T-helper 22 cell (primary cell): ENCODE results near the gene SNIP1.
A peak's percentile ranks its signal among the peaks of the same experiment; 100 is the strongest.
"Not testable (repeated sequence)": the region's sequence is repeated elsewhere in the genome, so short reads cannot be mapped to it uniquely, and the experiment has no call there.

Source experiments
- DNase-seq: peaks from one replicate; pipeline ENCODE4 v3.0.0-alpha.2; 2020; ENCODE audit warnings: low read depth

The SNIP1 gene

GRCh38 chr1:37559957-37560379 is 5.9 kb upstream of the SNIP1 start:
- not testable (repeated sequence) for DNase-seq

DNA sequence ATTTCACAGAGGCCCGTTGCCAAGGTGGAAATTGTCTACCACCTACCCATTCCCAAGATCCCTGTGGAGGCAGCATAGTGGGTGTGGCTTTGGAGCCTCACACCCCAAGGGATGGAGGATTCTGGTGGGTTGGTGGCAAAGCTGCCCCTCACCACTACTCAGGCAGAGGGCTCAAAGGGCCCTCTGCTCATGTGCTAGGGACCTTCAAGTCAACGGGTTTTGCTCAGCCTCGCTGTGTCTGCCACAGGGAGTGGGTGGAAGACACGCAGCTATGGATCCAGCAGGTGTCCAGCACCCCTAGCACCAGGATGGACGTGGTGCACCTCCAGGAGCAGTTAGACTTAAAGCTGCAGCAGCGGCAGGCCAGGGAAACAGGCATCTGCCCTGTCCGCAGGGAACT is 5.0 kb upstream of the SNIP1 start:
- DNase-seq, result no peak

DNA sequence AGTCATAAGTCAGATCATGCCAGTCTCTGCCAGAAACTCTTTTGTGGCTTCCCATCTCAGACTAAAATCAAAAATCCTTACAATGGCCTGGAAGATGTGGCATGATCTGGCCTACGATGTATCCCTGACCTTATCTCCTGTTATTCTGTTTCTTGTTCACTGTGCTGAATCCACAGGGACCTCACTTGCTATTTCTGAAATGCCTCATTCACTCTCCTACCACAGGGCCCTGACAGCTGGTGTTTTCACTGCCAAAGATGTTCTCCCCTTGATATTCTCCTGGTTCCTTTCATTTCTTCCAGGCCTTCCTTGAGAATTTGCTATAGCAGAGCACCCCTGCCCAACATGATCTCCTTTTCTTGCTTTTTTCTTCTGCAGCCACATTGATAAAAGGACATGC is 4.3 kb upstream of the SNIP1 start:
- DNase-seq, result no peak

- no peak for DNase-seq
These were observed 3.3 kb upstream of the SNIP1 start for GRCh38 chr1:37557402-37557801.

DNA sequence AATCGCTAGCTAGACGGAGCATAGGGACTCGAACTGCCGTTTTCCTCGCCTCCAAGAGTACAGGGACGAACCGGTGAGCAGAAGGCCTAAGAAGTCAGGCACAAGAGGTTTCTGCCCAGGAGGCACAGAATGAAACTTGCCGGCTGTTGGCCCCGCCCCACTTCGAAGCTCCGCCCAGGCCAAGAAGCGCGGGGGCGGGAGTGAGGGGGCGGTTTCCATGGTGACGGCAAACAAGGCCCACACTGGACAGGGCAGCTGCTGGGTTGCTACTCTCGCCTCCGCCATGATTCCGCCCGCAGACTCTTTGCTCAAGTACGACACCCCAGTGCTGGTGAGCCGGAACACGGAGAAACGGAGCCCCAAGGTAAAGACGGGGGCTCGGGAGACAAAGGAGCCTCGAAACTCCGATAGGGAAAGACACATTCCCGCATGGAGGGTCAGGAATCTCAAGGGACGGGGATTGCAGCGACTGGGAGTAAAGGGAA is 2.7 kb upstream of the SNIP1 start, which contains the start of gene DNALI1:
Gene DNALI1 (plus strand): TSS at position 229 of the 485 bp plus-strand sequence. CDS start 55 bp downstream, at position 284.
- DNase-seq, result no peak

GRCh38 chr1:37553598-37553926 is 531 bp downstream of the SNIP1 start:
- DNase-seq, result no peak

GRCh38 chr1:37549341-37549740 is 4.8 kb downstream of the SNIP1 start:
- DNase-seq, result no peak

DNA sequence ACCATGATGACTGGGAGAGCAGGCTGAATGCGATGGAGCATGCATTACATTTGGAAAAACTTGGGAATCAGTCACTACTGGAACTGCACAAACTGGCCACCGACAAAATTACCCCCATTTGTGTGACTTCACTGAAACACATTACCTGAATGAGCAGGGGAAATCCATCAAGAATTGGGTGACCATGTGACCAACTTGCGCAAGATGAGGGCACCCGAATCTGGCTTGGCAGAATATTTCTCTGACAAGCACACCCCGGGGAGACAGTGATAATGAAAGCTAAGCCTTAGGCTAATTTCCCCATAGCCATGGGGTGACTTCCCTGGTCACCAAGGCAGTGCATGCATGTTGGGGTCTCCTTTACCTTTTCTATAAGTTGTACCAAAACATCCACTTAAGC is 9.1 kb downstream of the SNIP1 start:
- DNase-seq, result no peak

GRCh38 chr1:37544530-37544929 is 9.6 kb downstream of the SNIP1 start:
- DNase-seq, result no peak

DNA sequence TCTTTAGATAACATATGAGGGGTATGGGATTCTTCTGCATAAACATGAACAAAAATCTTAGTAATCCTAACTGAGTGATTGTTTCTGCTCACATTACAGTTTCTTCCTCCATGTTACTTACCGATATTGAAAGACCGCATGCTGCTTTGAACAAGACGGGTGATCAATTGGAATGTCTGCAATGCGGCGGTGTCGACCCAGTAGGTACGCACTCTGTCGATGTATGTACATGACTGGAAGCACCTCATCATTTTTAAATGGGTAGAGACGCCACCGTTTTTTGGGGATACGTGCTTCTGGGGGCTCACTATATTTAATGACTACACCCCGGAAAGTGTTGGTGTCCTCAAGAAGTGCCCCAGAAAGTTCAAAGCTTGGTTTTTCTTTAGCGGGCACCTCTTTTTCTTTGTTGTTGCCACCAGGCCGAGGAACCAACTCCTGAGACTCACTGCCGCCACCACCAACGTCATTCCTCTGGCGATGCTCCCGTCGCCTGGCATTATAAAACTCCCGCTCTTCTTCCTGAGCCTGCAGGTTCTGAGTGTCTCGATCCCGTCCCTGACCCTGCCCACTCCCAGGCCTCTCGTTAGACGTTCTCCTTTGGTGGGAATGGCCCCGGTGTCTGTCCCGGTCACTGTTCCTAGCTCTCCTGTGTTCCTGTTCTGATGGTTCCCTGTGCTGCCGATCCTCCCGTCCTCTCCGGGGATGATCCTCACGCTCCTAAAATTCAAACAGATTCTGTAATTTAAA is 13.9 kb downstream of the SNIP1 start:
- DNase-seq, result no peak

DNA sequence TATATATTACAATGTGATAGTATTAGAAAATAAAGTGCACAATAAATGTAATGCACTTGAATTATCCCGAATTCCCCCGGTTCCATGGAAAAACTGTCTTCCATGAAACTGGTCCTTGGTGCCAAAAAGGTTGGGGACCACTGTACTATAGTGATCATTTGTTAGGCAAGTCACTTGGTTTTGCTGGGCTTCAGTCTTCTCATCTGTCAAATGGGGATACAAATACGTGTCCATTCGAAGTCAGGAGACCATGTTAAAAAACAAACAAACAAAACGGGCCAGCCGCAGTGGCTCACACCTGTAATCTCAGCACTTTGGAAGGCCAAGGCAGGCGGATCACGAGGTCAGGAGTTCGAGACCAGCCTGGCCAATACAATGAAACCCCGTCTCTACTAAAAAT is 14.9 kb downstream of the SNIP1 start:
- DNase-seq, result not testable (repeated sequence)

- no peak for DNase-seq
These were observed 16.7 kb downstream of the SNIP1 start for GRCh38 chr1:37537378-37537777.

DNA sequence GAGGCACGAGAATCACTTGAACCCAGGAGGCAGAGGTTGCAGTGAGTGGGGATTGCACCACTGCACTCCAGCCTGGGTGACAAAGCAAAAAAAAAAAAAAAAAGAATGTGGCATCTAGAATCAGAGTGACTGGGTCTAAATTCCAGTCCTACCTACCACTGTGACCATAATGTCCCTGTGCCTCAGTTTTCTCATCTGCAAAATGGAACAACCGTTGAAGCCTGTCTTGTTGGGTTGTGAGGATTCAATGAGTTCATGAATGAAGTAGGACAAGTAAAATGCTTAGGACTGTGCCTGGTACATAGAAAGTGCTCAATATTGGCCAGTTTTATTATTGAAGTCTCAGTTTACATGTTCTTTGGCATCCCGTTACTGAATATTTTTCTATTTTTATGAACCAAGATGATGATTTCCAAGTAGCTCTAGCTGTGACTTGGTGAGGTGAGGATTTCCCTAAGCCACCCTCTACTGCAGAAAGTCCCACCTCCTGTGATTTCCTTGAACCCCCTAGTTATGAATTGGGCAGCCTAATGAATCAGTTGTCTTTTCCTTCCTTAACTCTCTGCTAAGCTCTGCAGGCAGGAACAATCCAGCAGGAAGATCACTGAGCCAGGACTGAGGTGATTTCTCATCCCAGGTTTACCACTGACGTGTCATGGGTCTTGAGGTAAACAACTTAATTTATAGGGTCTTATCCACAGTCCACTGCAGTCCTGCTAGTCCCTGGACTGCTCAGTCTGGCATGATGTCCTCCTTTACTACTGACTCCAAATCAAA is 20.6 kb downstream of the SNIP1 start:
- DNase-seq, result no peak

GRCh38 chr1:37532418-37533156 is 21.5 kb downstream of the SNIP1 start:
- DNase-seq, result not testable (repeated sequence)

DNA sequence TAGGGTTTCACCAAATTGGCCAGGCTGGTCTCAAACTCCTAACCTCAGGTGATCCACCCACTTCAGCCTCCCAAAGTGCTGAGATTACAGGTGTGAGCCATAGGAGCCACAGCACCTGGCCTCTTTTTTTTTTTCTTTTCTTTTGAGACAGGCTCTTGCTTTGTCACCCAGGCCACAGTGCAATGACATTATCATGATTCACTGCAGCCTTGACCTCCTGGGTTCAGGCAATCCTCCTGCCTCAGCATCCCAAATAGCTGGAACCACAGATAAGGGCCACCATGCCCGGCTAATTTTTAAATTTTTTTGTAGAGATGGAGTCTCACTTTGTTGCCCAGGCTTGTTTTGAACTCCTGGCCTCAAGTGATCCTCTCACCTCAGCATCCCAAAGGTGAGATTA is 24.2 kb downstream of the SNIP1 start:
- DNase-seq, result not testable (repeated sequence)

DNA sequence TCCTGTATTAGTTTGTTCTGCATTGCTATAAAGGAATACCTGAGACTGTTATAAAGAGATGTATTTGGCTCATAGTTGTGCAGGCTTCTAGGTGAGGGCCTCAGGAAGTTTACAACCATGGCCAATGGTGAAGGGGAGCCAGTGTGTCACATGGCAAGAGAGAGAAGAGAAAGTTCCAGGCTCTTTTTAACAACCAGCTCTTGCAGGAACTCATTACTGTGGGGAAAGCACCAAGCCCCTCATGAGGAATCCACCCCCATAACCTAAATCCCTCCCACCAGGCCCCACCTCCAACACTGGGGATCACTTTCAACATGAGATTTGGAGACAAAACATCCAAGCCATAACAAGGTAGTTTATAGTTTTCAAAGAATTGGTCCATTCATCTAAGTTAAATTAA is 34.5 kb downstream of the SNIP1 start:
- DNase-seq, result no peak

GRCh38 chr1:37518929-37519328 is 35.2 kb downstream of the SNIP1 start:
- not testable (repeated sequence) for DNase-seq

DNA sequence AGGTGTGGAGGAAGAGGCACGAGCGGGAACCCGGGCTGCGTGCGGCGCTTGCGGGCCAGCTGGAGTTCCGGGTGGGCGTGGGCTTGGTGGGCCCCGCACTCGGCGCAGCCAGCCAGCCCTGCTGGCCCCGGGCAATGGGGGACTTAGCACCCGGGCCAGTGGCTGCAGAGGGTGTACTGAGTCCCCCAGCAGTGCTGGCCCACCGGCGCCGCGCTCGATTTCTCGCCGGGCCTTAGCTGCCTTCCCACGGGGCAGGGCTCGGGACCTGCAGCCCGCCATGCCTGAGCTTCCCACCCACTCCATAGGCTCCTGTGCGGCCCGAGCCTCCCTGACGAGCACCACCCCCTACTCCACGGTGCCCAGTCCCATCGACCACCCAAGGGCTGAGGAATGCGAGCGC is 35.9 kb downstream of the SNIP1 start:
- not testable (repeated sequence) for DNase-seq

- DNase-seq, result no peak
These were observed 36.5 kb downstream of the SNIP1 start for GRCh38 chr1:37517569-37517968.

GRCh38 chr1:37515185-37516034 is 38.7 kb downstream of the SNIP1 start:
- DNase-seq, result no peak

GRCh38 chr1:37514350-37515184 is 39.5 kb downstream of the SNIP1 start, which contains the start of gene MEAF6:
Gene MEAF6, minus strand, starts transcription at chr1:37514766. Its CDS starts 20 bp downstream, at chr1:37514746.
- DNase-seq, result peak; percentile 77
